HEK293 (cell line): ENCODE measurements around the gene ZNF792.

Experiments
- CTCF ChIP-seq: fragments of 450-650 bp; formaldehyde crosslinking; IDR thresholded peaks from 2 replicates; pipeline ENCODE4 v1.5.1; 2016; ENCODE audit warnings: missing biosample characterization, missing genetic modification characterization
- TRIM28 ChIP-seq: IDR thresholded peaks from 2 replicates; pipeline ENCODE4 v1.6.1; 2011; ENCODE audit warnings: low read length, control low read depth, borderline replicate concordance
- ZNF335 ChIP-seq: fragments of 450-650 bp; formaldehyde crosslinking; conservative IDR thresholded peaks from 2 replicates; pipeline ENCODE4 v1.5.1; 2016; ENCODE audit warnings: missing biosample characterization, missing genetic modification characterization
- ZNF513 ChIP-seq: fragments of 450-650 bp; IDR thresholded peaks from 2 replicates; pipeline ENCODE4 v1.5.1; 2018; ENCODE audit warnings: missing biosample characterization, missing genetic modification characterization
- ZNF830 ChIP-seq: fragments of 450-650 bp; IDR thresholded peaks from 2 replicates; pipeline ENCODE4 v1.5.0; 2018; ENCODE audit warnings: missing biosample characterization, missing genetic modification characterization, low read depth, mild to moderate bottlenecking, moderate library complexity

DNA sequence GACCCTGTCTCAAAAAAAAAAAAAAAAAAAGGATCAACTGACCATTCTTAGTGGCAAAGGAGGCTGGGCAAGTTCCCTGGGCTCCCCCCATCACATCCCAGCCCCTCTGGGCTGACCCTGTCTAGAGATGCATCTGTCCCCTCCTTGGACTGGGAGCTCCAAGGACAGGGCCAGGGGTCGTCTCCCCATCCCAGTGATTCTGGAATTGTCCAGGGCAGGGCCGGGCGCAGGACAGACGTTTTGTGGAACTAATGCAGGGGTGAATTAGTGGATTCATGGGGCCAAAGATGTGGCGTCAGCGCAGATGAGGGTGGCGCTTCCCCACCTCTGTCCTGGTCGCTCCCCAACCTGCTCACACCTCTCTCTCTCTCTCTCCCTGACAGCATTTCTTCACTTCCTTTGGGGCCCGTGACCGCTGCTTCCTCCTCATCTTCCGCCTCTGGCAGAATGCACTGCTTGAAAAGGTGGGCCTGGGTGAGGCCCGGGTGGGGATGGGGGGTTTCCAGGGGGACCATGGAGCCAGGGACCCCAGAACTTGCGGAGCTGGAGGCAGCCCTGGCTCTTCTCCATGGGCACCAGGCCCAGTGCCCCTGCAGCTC, 47.2 kb upstream of the ZNF792 start:
- no peak for TF ChIP-seq CTCF
- TF ChIP-seq ZNF335 (tag by site-specific recombination) = no peak
- no peak for TF ChIP-seq ZNF513 (tag by site-specific recombination)
- TF ChIP-seq ZNF830 (tag by site-specific recombination) = no peak
- no peak for TF ChIP-seq TRIM28
